Pulmonary artery endothelial cell (primary cell): ENCODE data around the gene ADCY3. TPM values are rescaled to one million over a fixed set of nuclear protein-coding genes. Genes with fewer than 3 reads are reported as not detected.

ENCODE experiments used
- DNase-seq: peaks from one replicate; pipeline ENCODE4 v3.0.0-alpha.2; 2011; ENCODE audit warnings: low read depth, low spot score
- total RNA-seq: library from RNA; depleted of rRNA; stranded (reverse); fragments of >200 nt; gene quantifications from 2 replicates; pipeline ENCODE4 v1.2.3, GENCODE V29; 2014

Gene ADCY3
- total RNA-seq, 1 donor from 2014 or later, result 30.8 TPM

DNA sequence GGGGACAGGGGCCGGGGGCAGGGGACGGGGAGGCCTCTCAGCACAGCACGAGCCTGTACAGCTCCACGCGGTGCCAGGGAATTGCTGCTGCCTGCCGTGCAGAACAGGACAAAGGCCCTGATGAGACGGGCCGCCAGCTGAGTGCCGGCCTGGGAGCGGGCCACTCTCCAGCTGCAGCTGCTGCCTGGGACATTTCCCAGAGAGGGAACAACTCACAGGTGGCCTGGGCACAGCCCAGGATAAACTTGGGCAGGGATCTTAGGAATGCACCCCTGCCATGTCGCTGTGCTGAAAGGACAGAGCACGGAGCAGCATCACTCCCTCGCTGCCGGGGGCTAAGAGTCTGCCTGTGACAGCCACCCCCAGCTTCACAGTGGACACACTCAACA is 88.0 kb downstream of the ADCY3 start:
- no peak for DNase-seq

DNA sequence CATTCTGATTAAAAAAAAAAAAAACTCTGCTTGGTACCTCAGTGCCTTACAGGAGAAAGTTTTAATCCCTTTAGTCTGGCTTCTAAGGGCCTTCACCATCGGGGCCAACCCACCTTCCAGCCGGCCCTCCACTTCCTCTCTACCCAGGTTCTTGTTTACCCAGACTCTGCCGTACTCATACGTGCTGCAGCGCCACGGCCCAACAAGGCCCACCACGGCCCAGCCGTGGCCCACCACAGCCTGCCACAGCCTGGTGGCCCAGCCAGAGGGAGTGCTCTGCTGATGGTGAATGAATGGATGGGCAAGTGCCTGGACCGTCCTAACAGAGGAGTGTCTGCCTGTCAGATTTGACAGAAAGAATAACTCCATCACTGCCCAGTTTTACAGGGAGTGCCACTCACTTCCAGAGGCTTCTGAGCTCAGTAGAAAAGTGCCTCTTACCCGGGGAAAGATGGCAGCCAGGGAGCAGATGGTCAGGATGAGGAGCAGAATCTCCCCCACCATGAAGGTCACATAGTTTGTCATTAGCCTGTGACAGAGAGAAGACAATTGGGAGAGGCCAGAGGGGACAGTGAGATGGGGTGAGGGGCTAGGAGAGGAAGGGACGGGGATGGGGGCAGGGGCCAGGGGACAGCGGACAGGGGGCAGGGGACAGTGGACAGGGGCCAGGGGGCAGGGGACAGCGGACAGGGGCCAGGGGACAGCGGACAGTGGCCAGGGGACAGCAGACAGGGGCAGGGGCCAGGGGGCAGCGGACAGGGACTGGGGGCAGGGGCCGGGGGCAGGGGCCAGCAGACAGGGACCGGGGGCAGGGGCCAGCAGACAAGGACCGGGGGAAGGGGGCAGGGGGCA is 88.6 kb downstream of the ADCY3 start:
- no peak for DNase-seq

DNA sequence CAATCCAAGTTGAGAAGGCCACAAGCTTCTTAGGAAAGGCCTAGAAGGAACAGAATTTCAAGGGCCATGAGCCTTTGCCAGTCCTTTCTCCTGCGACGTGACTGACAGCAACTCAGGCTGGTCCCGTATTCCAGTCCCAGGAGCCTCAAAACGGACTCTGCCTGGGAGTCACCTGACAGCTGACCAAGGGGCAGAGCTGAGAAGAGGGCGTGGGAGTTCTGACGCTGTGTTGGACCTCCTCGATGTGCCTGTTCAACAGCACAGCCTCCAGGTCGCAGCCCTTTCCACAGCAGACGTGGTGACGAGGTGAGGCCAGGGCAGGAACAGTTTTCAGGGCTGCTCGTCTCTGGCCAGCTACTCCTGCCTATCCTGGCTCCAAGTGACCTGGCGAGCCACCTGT is 89.3 kb downstream of the ADCY3 start:
- no peak for DNase-seq

DNA sequence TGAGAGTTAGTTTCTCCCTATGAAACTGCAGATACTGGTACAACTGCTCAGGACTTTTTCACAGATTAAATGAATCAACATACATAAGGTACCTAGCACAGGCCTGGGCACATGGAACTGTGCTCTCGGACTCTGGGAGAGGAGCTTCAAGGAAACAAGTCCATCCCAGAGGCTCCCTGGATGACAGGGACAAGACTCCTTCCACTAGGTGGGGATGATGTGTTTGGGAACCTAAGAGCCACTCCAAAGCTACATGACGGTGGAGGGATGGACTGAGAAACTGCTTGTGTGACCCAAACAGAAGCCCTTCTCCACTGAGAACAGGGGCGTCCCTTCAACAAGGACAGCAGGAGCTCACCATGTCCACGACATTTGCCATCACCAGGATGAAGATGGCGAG is 89.7 kb downstream of the ADCY3 start:
- DNase-seq, result no peak

DNA sequence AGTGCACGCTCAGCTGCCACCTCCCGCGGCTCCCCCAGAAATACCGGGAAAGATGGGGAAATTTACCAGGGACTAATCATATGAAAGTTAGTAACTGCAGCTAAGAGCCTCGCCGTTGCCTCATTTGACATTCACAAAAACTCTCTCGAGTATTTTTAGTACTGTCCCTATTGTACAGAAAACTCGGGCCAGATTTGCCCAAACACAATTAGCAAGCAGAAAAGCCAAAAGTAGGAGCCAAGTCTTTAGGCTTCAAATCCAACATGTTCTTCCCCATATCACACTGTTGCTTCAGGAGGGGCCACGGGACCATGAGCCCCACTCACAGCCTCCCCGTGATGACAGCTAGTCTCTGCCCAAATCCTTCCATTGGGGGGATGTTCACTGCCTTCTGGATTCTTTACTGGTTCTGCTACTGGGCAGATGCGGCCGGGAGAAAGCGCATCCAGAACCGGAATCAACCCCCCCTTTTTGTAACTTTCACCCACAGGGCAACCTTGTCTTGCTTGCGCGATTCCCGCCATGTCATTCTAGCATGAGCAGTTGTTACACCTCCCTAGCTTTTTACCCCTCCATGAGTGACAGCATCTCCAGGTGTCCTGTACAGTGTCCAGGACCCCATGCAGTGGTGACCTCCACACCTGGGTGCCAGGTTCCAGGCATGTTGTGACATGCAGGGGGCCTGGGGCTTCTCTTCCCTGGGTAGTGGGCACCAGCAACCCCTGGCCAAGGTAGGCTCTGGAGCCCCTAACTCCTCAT is 91.6 kb downstream of the ADCY3 start:
- no peak for DNase-seq

DNA sequence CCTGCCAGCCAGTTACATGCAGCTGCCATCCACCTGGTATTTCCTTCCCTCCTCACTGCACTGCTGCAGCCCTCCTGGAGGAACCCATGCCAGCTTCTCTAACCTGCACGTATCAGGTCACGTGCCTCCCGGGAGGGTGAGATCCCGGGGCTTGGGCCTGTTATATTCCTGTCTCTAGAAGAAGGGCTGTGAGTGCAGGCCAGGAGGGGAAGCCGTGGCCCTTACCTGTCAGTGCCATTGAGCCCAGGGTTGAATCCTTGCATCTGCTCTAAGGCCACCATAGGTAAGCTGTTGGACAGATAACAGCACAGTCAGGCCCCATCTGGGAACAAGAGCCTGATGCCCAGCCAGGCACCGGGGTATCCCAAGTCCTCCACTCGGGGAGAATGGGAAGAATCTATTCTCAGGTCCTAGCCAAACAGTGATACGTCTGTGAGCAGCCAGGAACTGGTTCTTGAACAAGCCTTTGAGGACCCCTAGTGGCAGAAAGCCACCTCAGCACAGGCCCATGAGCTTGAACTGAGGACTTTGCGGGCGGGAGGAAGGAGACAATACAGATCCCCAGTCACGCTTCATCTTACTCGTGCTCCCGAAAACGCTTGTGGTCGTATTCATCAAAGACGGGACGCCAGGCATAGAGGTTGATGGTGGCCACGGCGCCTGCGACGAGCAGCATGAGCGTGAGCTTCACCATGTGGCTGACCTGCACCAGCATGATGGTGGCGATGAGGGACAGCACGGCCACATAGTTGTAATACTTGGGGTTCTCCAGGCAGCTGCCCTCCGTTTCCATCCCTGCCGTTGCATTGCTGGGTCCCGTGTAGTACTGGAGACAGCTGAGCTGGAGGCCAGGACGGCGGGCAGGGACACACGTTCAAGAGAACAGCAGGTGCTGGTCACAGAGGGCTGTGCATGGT is 92.5 kb downstream of the ADCY3 start:
- peak; percentile 71 for DNase-seq

DNA sequence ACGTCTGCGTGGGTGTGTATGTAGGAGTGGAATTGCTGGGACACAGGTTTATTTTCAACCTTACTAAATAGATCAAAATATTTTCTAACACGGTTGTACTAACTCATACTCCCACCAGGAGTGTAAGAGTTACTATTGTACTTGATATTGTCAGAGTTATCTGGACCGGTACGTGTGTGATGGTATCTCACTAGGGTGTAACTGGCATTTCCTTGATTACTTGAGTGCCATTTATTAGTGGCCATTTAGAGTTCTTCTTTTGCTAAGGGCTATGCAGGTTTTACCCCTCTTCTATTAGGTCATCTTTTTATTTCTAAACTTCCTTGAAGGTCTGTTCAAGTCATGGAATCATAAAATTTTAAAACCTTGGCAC is 93.3 kb downstream of the ADCY3 start:
- no peak for DNase-seq

DNA sequence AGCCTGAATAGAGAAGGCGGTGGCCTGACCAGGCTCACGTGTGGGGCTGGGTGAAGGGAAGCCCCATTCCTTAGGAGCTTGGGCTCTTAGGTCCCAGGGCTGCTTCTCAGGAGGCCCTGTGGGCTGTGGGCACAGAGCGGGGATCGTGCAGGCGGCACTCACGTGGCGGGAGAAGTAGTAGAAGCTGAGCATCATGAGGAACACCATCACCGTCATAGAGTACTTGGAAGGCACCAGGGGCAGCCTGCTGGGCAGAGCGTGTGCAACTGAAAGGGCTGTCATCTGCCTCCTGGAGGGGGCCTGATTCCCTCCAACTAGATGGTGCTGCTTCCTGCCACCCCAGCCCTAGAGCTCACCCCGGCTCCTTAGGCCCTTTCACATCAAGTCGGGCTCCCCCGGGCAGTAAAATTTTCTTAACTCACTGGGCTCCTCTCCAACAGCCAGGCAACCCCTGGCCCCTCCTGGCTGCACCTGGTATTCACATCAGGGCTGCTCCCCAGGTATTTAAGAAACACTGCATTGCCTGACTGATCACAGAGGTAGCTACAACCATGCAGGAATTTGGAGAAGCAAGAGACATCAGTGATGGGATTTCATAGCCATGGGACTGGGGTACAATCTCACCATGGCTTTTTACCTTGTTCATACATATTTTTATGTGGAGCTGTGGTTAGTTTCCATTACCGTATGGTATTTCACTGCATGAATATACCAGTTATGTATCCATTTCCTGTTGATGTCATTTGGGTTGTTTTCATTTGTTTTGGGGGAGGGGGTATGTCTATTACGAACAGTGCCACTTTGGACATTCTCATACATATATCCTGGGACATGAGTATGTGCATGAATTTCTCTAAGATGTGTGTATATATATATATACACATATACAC is 93.9 kb downstream of the ADCY3 start:
- DNase-seq, result no peak

DNA sequence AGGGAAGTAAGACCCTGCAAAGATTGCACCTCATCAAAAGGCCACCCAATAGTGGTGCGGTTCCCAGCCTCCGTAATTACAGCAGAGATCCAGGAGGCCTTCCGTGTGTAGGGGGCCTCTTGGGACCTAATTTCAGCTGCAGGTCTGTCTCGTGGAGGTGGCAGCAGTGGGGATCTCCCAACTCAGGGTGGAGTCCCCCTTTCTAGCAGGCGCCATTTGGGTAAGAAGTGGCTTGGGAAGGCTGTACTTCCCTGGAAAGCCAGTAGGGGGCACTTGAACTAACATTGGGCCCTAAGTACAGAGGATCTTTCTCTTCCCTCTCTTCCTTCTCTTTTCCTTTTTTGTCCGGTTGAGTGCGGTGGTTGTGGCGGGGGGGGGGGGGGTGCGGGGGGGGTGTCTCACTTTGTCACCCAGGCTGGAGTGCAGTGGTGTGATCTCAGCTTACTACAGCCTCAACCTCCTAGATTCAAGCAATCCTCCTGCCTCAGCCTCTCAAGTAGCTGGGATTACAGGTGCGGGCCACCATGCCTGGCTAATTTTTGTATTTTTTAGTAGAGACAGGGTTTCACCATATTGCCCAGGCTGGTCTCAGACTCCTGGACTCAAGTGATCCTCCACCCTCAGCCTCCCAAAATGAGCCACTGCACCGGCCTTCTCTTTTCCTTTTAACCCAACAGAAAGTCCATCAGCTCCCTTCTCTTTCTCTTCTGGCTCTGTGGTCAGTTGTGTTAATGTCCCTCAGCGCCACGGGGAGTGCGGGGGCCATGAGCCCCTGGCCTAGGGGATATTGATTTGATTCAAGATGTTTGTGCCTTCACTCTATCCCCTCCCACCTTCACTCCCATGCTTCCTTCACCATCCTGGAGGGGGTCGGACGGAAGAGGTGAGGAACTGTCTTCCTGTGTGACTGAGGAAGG is 94.8 kb downstream of the ADCY3 start:
- no peak for DNase-seq

DNA sequence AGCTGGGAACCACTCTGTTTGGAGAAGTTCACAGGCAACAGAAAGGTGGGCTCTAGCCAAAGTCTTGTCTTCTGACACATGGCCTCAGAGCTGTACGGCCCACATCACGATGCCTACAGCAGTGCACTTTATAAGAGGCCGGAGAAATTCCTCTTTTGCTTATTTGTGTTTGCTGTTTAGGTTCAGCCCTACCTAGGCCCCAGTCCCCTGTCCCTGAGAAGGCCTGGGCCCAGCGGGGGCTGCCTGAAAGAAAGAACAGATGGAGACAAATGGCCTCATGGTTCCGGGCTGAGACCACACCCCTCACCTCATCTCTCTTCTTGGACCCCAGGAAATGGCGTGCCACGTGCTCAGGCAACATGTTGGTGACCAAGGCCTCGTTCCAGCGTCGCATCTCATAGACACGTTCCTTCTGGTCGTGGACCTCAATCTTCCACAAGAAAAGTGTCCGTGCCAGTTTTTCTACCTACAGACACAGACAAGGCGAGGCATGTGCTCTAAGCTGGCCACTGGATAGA is 95.9 kb downstream of the ADCY3 start:
- no peak for DNase-seq

DNA sequence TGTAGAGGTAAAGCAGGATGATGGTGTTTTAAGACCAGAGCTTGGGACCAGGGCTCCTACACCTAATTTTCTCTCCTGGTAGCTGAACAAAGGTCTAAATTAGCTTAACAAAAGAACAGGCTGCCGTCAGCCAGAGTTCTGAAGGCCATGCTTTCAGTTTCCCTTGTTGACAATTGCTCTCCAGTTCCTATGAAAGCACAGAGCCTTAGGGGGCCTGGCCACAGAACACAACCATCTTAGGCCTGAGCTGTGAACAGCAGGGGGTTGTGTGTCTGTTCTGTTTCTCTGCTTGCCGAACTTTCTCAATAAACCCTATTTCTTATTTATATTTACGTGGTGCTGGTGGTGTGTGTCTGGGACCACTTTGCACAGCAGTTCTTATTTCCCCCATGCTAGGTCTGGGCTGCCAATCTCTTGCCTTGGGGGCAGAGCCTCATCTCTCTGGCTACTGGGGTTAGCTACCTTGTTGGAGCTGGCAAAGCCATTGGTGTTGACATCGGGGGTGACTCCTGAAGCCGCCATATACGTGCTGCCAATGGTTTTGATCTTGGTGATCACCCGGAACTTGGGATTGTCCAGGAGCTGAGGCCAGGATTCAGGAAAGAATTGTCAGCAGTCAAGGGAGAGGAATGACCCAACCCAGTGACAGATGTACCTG is 97.9 kb downstream of the ADCY3 start:
- DNase-seq, result no peak

DNA sequence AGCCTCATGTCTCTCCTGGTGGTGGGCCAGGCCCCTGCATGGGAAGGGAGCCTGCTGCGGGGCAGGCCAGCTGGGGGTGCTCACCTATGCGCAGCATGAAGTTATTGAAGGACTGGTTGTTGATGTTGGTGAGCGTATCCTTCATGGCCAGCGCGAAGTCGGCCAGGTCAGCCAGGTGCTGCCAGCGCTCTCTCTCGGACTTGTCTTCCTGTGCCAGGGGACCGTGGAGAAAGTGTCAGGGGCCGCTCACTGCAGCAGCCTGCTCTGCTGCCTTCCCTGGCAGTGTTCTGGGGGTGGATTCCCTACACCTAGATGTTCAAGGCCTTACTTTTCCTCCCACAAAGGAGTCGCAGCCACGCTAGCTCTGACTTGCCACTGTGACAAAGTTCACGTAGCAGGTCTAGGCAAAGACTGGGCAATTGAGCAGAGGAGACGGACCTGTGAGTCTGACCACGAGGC is 98.6 kb downstream of the ADCY3 start:
- no peak for DNase-seq

DNA sequence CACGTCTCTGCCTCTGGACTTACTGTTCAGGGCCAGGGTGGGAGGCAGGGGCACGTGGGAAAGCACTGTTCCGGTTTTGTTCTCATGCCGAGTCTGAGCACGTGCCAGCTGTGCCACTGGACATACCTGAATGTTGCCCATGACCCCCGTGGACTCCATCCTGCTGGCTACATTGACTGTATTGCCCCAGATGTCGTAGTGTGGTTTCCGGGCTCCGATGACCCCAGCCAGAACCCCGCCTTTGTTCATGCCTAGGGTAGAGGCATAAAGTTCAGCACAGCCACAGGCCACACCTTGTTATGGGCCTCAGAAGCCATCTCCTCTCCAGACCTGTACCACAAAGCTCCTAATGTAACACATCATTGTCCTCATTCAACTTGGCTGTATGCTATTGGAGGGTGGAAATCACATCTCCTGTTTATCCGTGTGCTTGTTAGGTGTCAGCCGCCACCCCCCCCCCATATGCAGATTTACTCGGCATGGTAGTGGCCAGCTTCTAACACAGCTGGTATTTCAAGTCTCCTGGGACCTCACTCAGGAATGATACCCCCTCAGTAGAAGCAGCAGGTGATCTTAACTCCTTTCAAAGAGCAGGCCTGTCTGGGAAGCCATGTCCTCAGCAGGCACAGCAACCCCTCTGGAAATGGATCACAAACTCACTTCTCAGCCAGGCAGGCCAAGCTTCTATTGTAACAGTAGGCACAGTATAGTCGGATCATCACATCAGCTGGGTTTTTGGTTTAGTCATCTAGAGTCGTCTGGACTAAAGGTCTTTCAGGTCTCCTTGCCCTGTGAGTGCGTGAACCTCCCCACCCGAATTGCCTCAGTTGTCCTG is 99.2 kb downstream of the ADCY3 start:
- DNase-seq, result no peak

DNA sequence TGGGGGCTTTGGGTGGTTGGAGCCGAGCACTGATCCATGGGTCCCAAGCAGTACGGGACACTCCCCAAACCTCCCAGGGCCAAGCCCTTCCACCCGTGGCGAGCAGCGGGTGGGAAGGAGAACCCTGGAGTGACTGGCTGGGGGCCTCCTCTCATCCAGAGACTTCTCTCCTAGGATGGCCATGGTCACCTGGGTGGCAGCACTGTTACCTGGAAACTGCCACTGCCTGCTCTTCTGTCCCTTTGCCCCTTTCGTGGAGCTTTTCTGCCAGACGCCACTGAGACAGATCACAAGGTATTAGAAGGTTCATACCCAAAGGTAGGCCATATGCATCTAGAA is 99.9 kb downstream of the ADCY3 start:
- no peak for DNase-seq

DNA sequence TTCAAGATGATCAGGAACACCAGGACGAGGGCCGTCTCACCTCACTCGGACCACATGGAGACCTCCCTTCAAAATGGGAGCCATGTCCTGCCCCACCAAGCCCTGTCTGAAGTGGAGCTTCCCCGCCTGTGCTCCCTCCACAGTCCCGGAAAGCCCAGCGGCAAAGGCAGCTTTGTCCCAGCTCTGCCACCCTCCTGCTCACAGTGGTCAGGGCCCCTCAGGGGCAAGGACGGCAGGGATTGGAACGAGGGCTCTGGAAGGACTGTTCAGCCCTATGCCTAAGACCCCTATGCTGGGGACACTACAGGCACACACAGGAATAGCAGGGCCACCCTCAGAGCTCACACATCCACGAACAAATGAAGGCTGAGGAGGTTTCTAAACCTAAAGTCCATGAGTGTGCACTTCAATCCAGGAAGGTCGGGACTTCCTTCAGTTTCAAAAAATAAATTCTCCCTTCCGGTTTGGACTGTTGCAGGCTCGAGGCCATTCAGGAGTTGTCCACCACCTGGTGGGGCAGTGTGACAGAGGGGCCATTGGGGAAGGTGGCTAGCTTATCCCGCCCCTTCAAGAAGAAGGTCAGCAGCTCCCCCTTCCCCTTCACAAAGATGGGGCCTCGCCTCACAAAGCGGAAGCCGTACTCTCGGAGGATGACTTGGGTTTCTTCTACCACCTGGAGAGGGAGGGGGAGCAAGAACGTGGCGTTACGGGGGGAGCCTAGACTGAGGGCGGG is 100.4 kb downstream of the ADCY3 start:
- DNase-seq, result no peak

DNA sequence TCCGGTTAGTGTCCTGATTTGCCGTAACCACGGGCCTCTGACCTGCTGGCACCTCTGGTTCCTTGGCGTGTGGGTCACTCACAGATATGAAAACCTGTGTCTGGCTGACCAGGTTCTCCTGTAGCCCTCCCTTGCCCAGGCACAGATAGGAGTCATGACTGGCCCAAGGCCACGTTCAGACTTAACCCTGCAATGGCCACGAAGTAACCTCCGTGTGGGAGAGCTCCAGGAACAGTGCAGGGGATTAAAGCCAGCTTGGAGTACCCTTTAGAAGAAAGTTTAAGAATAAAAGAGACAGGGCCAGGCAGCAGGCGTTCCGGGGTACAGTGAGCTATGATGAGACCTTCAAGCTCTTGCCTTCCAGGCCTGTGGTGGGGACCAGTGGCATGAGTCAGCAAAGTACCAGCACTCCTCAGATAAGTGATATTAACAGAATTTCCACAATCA is 101.3 kb downstream of the ADCY3 start:
- DNase-seq, result no peak

DNA sequence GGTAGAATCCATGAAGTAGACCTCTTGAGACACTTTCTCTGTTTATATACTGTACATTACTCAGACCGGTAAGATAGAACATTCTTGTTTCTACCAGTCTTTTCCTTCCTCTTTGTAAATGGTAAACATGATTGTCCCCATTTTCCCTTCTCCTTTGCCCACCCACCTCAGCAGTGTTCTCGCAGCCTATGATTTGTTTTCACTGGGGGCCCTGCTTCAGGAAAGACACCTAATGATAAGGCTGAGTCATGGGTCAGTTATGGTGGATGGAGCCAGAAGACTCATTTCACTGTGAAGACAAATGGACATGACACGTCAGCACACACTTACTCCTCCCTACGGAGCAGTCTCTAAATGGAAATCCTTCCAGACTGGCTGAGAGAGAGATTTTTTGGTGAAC is 103.2 kb downstream of the ADCY3 start:
- DNase-seq, result peak; percentile 58
